ENCODE results near the gene ATP1A1.

GRCh38 chr1:116401646-116402176 lies 28.7 kb downstream of the ATP1A1 start:
- TF ChIP-seq, protein P1, sequence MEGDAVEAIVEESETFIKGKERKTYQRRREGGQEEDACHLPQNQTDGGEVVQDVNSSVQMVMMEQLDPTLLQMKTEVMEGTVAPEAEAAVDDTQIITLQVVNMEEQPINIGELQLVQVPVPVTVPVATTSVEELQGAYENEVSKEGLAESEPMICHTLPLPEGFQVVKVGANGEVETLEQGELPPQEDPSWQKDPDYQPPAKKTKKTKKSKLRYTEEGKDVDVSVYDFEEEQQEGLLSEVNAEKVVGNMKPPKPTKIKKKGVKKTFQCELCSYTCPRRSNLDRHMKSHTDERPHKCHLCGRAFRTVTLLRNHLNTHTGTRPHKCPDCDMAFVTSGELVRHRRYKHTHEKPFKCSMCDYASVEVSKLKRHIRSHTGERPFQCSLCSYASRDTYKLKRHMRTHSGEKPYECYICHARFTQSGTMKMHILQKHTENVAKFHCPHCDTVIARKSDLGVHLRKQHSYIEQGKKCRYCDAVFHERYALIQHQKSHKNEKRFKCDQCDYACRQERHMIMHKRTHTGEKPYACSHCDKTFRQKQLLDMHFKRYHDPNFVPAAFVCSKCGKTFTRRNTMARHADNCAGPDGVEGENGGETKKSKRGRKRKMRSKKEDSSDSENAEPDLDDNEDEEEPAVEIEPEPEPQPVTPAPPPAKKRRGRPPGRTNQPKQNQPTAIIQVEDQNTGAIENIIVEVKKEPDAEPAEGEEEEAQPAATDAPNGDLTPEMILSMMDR (IDR thresholded peaks at IDR 0.05), result no peak
- no peak for TF ChIP-seq POLR2A (IDR thresholded peaks at IDR 0.05)

All from lower leg skin (tissue), 3 donors.